Naive thymus-derived CD8-positive, alpha-beta T cell (primary cell): ENCODE measurements around the gene NTN3. TPM values are rescaled to one million over a fixed set of nuclear protein-coding genes. Genes with fewer than 3 reads are reported as not detected.

Source experiments
- ATAC-seq, 2 donors: fragments of 150-1000 bp; cut with Tn5 transposase in 1 of 2; sonication (Bioruptor Pico), chemical (Tn5 transposase) in 1 of 2; 1 replicate in 1 of 2; 2 replicates in 1 of 2; pipeline ENCODE4 v1.10.0; 2021; ENCODE audit warnings: mild to moderate bottlenecking in 2 of 2, moderate library complexity in 2 of 2
- POLR2A ChIA-PET: fragments of 350-600 bp; sonication (Branson Sonifier 250); formaldehyde crosslinking; loops from one replicate; lab custom pipeline; 2021; ENCODE audit warnings: antibody characterized with exemption; lab: Charles Lee
- DNase-seq, 10 donors: peaks; one replicate each; pipeline versions ENCODE4 v3.0.0 to v3.0.0-alpha.2; 2020 to 2022
- H3K27ac Mint-ChIP-seq, 10 donors: one replicate each; pipeline ENCODE4 v1.8.0; 2020 to 2022; ENCODE audit warnings: mild to moderate bottlenecking in 10 of 10, mixed read lengths in 10 of 10, moderate library complexity in 4 of 10, inconsistent platforms in 1 of 10
- H3K27me3 Mint-ChIP-seq, 5 donors: one replicate each; pipeline ENCODE4 v1.8.0; 2021 to 2022; ENCODE audit warnings: mixed read lengths in 5 of 5
- H3K36me3 Mint-ChIP-seq, 3 donors: one replicate each; pipeline ENCODE4 v1.8.0; 2020 to 2022; ENCODE audit warnings: mixed read lengths in 3 of 3, mild to moderate bottlenecking in 2 of 3, inconsistent platforms in 1 of 3
- H3K4me1 Mint-ChIP-seq, 4 donors: one replicate each; pipeline ENCODE4 v1.8.0; 2021 to 2022; ENCODE audit warnings: mixed read lengths in 4 of 4
- H3K4me3 Mint-ChIP-seq, 10 donors: one replicate each; pipeline ENCODE4 v1.8.0; 2020 to 2022; ENCODE audit warnings: mild to moderate bottlenecking in 10 of 10, mixed read lengths in 10 of 10, moderate library complexity in 6 of 10, inconsistent platforms in 1 of 10
- H3K9me3 Mint-ChIP-seq, 9 donors: one replicate each; pipeline ENCODE4 v1.8.0; 2020 to 2022; ENCODE audit warnings: mixed read lengths in 9 of 9, mild to moderate bottlenecking in 3 of 9, inconsistent platforms in 1 of 9, moderate library complexity in 1 of 9
- polyA plus RNA-seq, 3 donors: library from polyadenylated mRNA; unstranded; fragments of 300-500 nt; fragmentation: Illumina TruSeq; gene quantifications; one replicate each; pipeline ENCODE4 v1.2.3, GENCODE V29; 2021
- total RNA-seq, 8 experiments: library from RNA in 2 of 8; stranded (reverse) in 2 of 8; gene quantifications; one replicate each; pipeline ENCODE4 v1.2.3 and lab custom pipeline; 2021 to 2026

Gene NTN3
- total and polyA plus RNA-seq, 5 experiments from 2014 or later = not detected

DNA sequence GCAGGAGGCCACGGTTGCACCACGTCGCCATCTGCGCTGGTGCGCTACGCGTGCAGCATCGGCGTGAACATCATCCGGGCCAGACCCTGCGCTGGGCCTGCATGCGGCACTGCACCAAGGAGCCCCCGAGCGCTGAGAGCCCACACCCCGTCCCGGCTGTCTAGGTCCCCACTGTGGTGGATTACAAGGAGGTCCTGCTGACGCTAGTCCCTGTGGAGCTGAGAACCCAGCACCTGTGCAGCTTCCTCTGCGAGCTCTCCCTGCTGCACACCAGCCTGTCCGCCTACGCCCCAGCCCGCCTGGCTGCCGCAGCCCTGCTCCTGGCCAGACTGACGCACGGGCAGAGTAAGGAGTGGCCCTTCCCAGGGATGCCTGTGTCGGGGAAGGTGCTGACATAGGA is 22.0 kb upstream of the NTN3 start:
- DNase-seq = no peak
- ATAC-seq = no peak
- POLR2A ChIA-PET = no interaction called here

DNA sequence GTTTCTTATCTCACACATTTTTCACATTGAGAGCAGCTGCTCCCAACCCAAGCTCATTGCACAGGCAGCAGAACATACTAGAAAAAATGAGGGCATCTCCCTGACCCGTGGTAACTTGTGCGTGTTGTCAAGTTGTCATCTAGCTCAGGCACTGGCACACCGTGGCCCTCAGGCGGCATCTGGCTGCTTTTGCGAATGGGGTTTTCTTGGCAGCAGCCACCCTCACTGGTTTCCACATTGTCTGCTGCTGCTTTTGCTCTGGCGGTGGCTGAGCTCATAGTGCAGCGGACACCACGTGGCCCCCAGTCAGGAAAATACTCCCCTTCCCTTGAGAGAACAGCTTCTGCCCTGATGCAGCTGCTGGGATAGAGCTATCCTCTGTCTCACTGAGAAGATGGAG is 20.6 kb upstream of the NTN3 start:
- POLR2A ChIA-PET = no interaction called here
- Mint-ChIP-seq H3K36me3 (peaks cover 0 to 23% (median 7%) of the 10 kb centered on the region in 3 donors), H3K27ac (no peak overlapping the region)

More for the DNA sequence above, 22.0 kb upstream of the NTN3 start:
- no peak overlapping the region for H3K4me3 Mint-ChIP-seq
- no peaks in the 10 kb centered on the region for H3K27me3 Mint-ChIP-seq
- peaks cover 0 to 31% (median 7%) of the 10 kb centered on the region in 3 donors for H3K36me3 Mint-ChIP-seq
- H3K4me1 Mint-ChIP-seq = no peaks in the 10 kb centered on the region
- H3K9me3 Mint-ChIP-seq = no peaks in the 10 kb centered on the region
- no peak overlapping the region for H3K27ac Mint-ChIP-seq

DNA sequence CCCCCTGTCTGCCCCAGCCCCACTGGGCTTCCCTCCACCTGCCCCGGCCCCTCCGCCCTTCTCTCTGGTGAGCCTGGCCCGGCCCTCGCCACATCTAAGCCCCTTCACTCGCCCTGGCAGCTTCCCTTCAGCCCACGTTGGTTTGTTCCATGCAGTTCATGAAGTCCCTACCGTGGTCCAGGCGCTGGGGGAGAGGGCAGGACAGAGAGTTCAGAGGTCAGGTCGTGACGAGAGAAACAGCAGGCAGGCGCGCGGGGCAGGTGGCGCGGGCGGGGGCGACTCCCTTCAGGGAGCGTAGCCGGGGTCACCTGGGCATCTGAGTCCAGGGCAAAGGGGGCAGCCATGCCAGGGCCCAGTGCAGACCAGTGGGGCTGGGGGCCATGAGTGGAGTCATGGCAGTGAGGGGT is 20.1 kb upstream of the NTN3 start:
- Mint-ChIP-seq H3K36me3 (peaks cover 0 to 23% (median 7%) of the 10 kb centered on the region in 3 donors), H3K4me1 (no peaks in the 10 kb centered on the region), H3K27me3 (no peaks in the 10 kb centered on the region), H3K4me3 (no peak overlapping the region), H3K27ac (no peak overlapping the region), H3K9me3 (no peaks in the 10 kb centered on the region)
- ATAC-seq (no peak), DNase-seq (no peak)
- POLR2A ChIA-PET = no interaction called here

More for the DNA sequence above, 20.6 kb upstream of the NTN3 start:
- Mint-ChIP-seq H3K27me3 (no peaks in the 10 kb centered on the region), H3K4me1 (no peaks in the 10 kb centered on the region), H3K9me3 (no peaks in the 10 kb centered on the region), H3K4me3 (no peak overlapping the region)
- ATAC-seq (no peak), DNase-seq (no peak)

DNA sequence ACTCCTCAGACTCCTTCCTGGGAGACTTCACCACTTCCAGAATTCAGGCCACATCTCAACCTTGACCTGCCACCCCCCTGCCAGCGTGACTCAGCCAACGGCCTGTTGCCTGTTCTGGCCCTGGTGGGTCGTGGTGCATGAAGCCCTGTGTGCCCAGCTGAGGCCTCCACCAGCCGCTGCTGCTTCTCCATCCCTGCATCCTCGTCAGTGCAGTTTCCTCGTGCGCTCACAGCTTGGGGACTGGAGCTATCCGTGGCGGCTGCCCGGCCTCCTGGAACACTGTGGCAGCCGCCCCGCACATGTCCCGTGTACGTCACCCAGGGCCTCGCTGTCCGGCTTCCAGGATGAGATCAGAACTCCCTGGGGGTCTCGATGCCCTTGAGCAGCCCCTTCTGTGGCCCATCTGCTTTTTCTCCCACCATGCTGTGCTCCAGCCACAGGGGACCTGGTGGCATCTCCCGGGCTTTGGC is 19.2 kb upstream of the NTN3 start:
- Mint-ChIP-seq H3K27me3 (no peaks in the 10 kb centered on the region), H3K36me3 (peaks cover 0 to 17% (median 7%) of the 10 kb centered on the region in 3 donors), H3K4me1 (peaks cover 0 to 2% (median 0%) of the 10 kb centered on the region in 4 donors), H3K4me3 (no peak overlapping the region), H3K27ac (no peak overlapping the region), H3K9me3 (no peaks in the 10 kb centered on the region)
- ATAC-seq (no peak), DNase-seq (no peak)
- POLR2A ChIA-PET = no interaction called here

DNA sequence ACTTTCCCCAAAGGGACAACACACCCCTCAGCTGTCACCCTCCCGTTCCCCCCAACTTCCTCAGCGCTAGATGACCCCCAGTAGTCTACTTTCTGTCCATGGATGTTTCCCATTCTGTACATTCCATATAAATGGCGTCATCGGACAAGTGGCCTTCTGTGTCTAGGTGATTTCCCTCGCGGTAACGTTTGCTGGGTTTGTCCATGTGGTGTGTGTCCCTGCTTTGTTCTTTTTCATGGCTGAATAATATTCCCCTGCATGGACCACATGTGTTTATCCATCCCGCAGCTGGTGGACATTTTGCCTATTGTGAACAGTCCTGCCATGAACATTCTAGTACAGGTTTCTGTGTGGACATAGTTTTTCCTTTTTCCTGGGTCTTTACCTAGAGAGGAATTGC is 18.4 kb upstream of the NTN3 start:
- POLR2A ChIA-PET = no interaction called here
- Mint-ChIP-seq H3K9me3 (no peaks in the 10 kb centered on the region), H3K27me3 (no peaks in the 10 kb centered on the region), H3K4me3 (no peak overlapping the region), H3K4me1 (peaks cover 0 to 2% (median 0%) of the 10 kb centered on the region in 4 donors), H3K36me3 (peaks cover 0 to 14% (median 7%) of the 10 kb centered on the region in 3 donors), H3K27ac (no peak overlapping the region)
- DNase-seq (no peak), ATAC-seq (no peak)

DNA sequence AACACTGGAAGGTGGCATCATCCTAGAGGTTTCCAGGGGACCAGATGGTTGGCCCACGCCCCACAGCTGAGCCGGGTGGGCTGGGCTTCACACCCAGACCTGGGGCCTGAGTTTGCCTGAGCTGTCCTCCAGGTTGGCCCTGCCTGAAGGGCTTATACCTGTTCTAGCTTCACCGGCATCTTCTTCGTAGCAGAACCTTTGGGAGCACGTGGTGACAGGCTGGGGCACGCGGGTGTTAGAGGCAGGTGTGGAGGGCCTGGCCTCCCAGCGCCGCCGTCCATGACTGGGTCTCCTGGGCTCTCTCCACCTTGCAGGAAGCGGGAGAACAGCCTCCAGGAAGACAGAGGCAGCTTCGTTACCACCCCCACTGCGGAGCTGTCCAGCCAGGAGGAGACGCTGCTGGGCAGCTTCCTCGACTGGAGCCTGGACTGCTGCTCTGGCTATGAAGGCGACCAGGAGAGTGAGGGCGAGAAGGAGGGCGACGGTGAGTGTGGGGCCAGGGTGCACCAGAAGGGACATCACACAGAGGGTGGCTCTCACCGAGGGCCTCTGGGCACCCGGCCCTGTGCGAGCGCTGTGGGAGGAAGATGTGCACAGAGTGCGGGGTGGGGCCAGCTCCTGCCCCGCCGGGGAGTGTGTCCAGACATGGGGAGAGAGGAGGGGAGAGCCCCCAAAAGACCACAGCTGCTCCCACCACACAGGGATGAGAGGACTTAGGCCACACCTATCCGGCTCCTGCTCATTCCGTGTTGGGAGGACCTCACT is 15.8 kb upstream of the NTN3 start:
- Mint-ChIP-seq H3K9me3 (no peaks in the 10 kb centered on the region), H3K27me3 (no peaks in the 10 kb centered on the region), H3K27ac (no peak overlapping the region), H3K36me3 (peaks cover 0 to 6% (median 5%) of the 10 kb centered on the region in 3 donors), H3K4me1 (peaks cover 7 to 10% (median 9%) of the 10 kb centered on the region in 4 donors), H3K4me3 (no peak overlapping the region)
- POLR2A ChIA-PET = interaction anchor here (0.5 to 0.7 kb wide), 2 partner anchors 95 to 183 kb away, joined by 3 to 6 read pairs; no protein-coding TSS in a partner anchor
- DNase-seq (no peak), ATAC-seq (no peak)

DNA sequence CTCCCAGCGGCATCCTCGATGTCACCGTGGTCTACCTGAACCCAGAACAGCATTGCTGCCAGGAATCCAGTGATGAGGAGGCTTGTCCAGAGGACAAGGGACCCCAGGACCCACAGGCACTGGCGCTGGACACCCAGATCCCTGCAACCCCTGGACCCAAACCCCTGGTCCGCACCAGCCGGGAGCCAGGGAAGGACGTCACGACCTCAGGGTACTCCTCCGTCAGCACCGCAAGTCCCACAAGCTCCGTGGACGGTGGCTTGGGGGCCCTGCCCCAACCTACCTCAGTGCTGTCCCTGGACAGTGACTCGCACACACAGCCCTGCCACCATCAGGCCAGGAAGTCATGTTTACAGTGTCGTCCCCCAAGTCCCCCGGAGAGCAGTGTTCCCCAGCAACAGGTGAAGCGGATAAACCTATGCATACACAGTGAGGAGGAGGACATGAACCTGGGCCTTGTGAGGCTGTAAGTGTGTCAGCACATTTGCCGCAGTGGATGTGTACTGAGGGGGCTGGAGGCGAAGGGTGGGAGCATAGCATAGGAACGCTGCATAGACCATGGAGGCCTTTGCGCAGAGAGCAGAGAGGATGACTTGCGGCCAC is 14.4 kb upstream of the NTN3 start:
- POLR2A ChIA-PET = interaction anchor here (0.6 kb wide), 1 partner anchor 434 kb away, joined by 7 read pairs; no protein-coding TSS in a partner anchor
- no peaks in the 10 kb centered on the region for H3K9me3 Mint-ChIP-seq

DNA sequence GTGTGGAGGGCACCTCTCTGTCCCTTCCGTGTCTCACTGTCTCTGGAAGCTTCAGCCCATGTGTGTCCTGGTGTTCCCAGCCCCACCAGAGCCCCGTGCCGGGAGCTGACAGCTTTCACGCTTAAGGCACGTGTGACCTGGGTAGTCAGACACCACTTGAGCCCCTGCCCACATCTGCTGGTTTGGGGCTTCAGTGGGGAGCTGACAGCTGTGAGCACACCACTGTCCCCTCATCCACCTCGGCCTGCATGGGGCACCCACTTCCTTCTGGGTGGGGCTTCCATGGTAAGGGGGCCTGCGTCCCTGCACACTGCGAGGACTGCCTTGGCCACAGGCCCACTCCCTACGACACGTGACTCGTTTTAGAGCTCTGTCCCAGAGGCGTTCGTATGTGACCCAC is 13.8 kb upstream of the NTN3 start:
- peaks cover 0 to 5% (median 4%) of the 10 kb centered on the region in 3 donors for H3K36me3 Mint-ChIP-seq
- no peak for DNase-seq
- H3K27me3 Mint-ChIP-seq = no peaks in the 10 kb centered on the region
- no peak overlapping the region for H3K4me3 Mint-ChIP-seq
- no peaks in the 10 kb centered on the region for H3K9me3 Mint-ChIP-seq
- H3K4me1 Mint-ChIP-seq = peaks cover 7 to 10% (median 9%) of the 10 kb centered on the region in 4 donors
- POLR2A ChIA-PET = interaction anchor here (0.6 kb wide), 1 partner anchor 435 kb away, joined by 7 read pairs; no protein-coding TSS in a partner anchor
- no peak overlapping the region for H3K27ac Mint-ChIP-seq
- no peak for ATAC-seq

More for the DNA sequence above, 14.4 kb upstream of the NTN3 start:
- Mint-ChIP-seq H3K27me3 (no peaks in the 10 kb centered on the region), H3K36me3 (peaks cover 0 to 5% (median 5%) of the 10 kb centered on the region in 3 donors), H3K4me1 (peaks cover 7 to 10% (median 9%) of the 10 kb centered on the region in 4 donors), H3K27ac (no peak overlapping the region), H3K4me3 (no peak overlapping the region)
- ATAC-seq (no peak), DNase-seq (no peak)

DNA sequence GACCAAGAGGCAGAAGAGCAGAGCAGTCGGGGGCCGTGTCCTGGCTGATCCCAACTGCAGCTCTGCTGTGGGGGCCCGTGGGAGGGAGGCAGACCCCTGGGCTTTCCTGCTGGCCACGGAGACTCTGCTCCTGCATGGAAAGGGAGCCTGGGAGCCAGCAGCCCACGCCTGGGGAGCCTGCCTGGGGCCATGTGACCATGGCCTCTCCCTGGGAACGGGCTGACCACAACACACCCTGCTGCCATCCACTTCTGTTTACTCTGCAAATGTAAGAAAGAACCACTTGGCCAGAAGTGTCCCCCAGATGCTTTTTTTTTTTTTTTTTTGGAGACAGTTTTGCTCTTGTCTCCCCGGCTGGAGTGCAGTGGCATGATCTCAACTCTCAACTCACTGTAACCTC is 13.2 kb upstream of the NTN3 start:
- Mint-ChIP-seq H3K27ac (no peak overlapping the region), H3K36me3 (peaks cover 0 to 5% (median 0%) of the 10 kb centered on the region in 3 donors), H3K9me3 (no peaks in the 10 kb centered on the region), H3K4me1 (peaks cover 7 to 10% (median 9%) of the 10 kb centered on the region in 4 donors), H3K4me3 (peak overlapping the region in 1 of 10 donors; percentile 19), H3K27me3 (no peaks in the 10 kb centered on the region)
- ATAC-seq (no peak), DNase-seq (no peak)
- POLR2A ChIA-PET = interaction anchor here (0.7 kb wide), 1 partner anchor 28 kb away, joined by 9 read pairs; no protein-coding TSS in a partner anchor

DNA sequence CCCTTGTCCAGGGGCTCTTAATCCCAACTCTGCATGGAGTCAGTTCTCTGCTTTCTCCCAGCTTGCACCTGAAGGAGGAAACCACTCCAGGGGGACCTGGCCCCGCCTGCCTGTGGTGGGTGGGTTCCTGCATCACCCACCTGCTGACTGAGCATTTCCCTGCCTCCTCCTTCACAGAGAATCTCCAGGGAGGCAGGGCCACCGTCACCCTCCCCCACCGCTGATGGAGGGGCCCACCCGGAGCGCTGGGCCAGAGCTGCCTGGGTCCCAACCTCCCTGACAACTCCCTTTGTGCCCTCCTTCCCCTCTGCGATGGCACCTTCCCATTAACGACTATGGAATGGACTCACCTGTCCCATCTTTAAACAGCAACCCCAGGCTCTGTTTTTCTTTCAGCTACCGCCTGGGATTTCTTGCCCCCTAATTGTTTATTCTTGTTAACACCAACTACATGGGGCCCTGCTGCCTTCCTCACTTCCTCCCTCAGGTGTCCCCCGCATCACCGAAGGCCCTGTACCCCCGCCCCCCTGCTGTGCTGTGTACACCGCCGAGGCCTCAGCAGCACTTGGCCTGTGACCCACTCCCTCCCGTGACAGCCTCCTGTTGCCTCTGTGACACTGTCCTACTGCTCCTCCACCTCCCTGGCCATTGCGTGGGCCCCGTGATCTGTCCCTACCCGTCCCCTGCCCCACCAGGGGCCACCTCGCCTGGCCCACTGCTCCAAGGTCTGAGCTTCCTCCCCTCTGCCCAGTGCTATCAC is 12.0 kb upstream of the NTN3 start:
- ATAC-seq = no peak
- H3K9me3 Mint-ChIP-seq = no peaks in the 10 kb centered on the region
- H3K4me3 Mint-ChIP-seq = peak overlapping the region; percentile 82 to 97 (median 90)
- H3K4me1 Mint-ChIP-seq = peaks cover 7 to 10% (median 9%) of the 10 kb centered on the region in 4 donors
- no peaks in the 10 kb centered on the region for H3K27me3 Mint-ChIP-seq
- POLR2A ChIA-PET = interaction anchor here (1.1 to 2.0 kb wide), 8 partner anchors 11 to 304 kb away, joined by 3 to 7 read pairs (median 4); partner anchors contain the start of genes PGP, TBC1D24 and TRAF7
- H3K27ac Mint-ChIP-seq = peak overlapping the region in 9 of 10 donors; percentile 4 to 88 (median 66)
- peaks cover 0 to under 1% (median 0%) of the 10 kb centered on the region in 3 donors for H3K36me3 Mint-ChIP-seq
- no peak for DNase-seq

DNA sequence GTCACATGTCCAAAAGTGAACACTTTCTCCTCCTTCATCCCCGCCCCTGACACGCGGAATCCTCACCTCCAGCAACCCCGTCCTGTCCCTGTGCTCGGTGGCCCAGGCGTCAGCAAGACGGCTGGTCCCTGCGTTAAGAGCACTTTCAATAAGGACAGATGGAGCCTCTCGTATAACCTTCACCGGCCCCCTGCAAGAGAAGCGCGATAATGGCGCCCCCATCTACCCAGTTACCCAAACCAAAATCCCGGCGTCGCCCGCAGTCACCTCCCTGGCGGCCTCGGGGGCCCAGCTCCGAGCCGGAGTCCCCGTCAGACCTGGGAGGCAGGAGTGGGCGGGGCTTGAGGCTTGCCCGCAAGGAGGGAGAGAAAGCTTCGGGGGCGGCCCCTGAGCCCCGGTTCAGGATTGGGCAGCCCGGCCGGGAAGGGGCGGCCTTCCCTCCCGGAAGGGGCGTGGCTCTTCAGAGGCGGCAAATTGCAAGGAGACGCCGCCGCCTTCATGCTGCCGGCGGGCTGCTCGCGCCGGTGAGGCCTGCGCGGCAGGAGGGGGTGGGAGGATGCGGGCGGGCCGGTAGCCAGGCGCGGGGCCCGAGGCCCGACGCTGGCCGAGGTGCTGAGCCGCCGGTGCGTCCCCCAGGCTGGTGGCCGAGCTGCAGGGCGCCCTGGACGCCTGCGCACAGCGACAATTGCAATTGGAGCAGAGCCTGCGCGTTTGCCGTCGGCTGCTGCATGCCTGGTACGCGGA is 11.3 kb upstream of the NTN3 start, which contains the start of gene TEDC2:
TEDC2 (plus strand) TSS at position 463 of the 744 bp plus-strand sequence; CDS start at position 499, 36 bp downstream.
- peaks cover 7 to 10% (median 9%) of the 10 kb centered on the region in 4 donors for H3K4me1 Mint-ChIP-seq
- ATAC-seq = peak; percentile 99
- H3K27me3 Mint-ChIP-seq = no peaks in the 10 kb centered on the region
- H3K4me3 Mint-ChIP-seq = peak within 1 kb of the TSS; percentile 82 to 97 (median 90)
- peak; percentile 90 to 98 (median 96) for DNase-seq
- no peaks in the 10 kb centered on the region for H3K9me3 Mint-ChIP-seq
- peak within 1 kb of the TSS in 9 of 10 donors; percentile 4 to 88 (median 66) for H3K27ac Mint-ChIP-seq
- POLR2A ChIA-PET = interaction anchor here (1.1 to 2.0 kb wide), 8 partner anchors 10 to 304 kb away, joined by 3 to 7 read pairs (median 4); partner anchors contain the start of genes PGP, TBC1D24 and TRAF7
- no peaks in the 10 kb centered on the region for H3K36me3 Mint-ChIP-seq
